ENCODE results near the gene CTNNB1. TPM values are rescaled to one million over a fixed set of nuclear protein-coding genes. Genes with fewer than 3 reads are reported as not detected.

Gene CTNNB1
- total and polyA plus RNA-seq, 2 of the 13 experiments (the other 11 are each of a cell fraction or from before 2014, with no cell fraction given): 398 to 489 TPM

DNA sequence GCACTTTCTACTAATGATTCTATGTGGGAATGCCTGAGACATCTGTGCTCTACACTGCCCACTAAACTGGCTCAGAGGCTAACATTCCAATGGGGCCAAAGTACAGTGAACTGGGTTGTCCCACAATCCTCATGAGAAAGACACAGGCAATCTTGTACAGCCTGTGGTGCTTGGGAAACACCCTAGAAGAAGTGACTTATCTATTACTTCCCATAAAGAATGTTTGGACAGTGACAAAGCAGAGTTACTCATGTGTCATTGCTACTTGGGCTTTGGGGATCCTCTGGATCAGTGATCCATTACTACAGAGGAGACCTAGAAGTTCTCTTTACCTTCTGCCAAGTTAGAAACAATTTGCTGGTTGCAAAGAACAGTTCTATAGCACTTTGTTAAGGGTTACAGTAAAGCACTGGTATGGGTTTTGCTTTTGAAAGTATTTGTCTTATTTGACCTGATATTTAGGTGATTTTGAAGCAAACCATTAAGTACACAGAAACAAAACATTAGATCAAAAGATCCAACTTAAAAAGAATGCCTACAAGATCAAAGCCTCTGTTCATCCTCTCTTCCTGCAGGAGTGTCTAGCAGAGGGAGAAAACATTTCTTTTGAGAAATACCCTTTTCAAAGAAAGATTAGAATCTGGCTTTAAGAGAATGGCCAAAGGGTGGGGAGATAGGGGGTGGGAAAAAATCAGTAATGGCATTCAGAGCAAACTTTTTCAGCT, 75.8 kb downstream of the CTNNB1 start (continued):
- TF ChIP-seq NCOA2 (CRISPR knock-in tag; IDR thresholded peaks at IDR 0.05) (peak; percentile 76), ZNF558 (CRISPR knock-in tag; IDR thresholded peaks at IDR 0.05; ENCODE audit: borderline replicate concordance) (no peak), ZNF333 (CRISPR knock-in tag; IDR thresholded peaks at IDR 0.05; ENCODE audit: borderline replicate concordance) (no peak), POLR2AphosphoS2 (IDR thresholded peaks at IDR 0.05; ENCODE audit: low read depth, low read length) (no peak), KAT2B (IDR thresholded peaks at IDR 0.05; ENCODE audit: borderline replicate concordance, low read depth, low read length) (no peak), GATAD2A (CRISPR knock-in tag; IDR thresholded peaks at IDR 0.05) (peak; percentile 86), ZNF331 (CRISPR knock-in tag; IDR thresholded peaks at IDR 0.05) (peak; percentile 23; the same call in 1 of the 2 replicates), MED8 (CRISPR knock-in tag; IDR thresholded peaks at IDR 0.05; ENCODE audit: insufficient replicate concordance) (no peak), GTF3A (CRISPR knock-in tag; conservative IDR thresholded peaks at IDR 0.05) (no peak), RARA (CRISPR knock-in tag; IDR thresholded peaks at IDR 0.05) (peak; percentile 39), SP2 (CRISPR knock-in tag; IDR thresholded peaks at IDR 0.05) (no peak), TBX3 (IDR thresholded peaks at IDR 0.05; ENCODE audit: borderline replicate concordance) (no peak), MAFG (CRISPR knock-in tag; IDR thresholded peaks at IDR 0.05) (no peak), DPF2 (CRISPR knock-in tag; IDR thresholded peaks at IDR 0.05; ENCODE audit: borderline replicate concordance, low read depth) (0 out of 2 replicates have a peak, but pooled peaks have one; percentile 53), FOSL2 (CRISPR knock-in tag; IDR thresholded peaks at IDR 0.05) (peak; percentile 78), JUNB (CRISPR knock-in tag; IDR thresholded peaks at IDR 0.05; ENCODE audit: borderline replicate concordance) (no peak), HOXD1 (CRISPR knock-in tag; IDR thresholded peaks at IDR 0.05) (no peak), NONO (IDR thresholded peaks at IDR 0.05) (no peak), NONO (CRISPR knock-in tag; conservative IDR thresholded peaks at IDR 0.05) (no peak), KMT2B (CRISPR knock-in tag; IDR thresholded peaks at IDR 0.05) (no peak), ZKSCAN8 (CRISPR knock-in tag; IDR thresholded peaks at IDR 0.05; ENCODE audit: borderline replicate concordance) (no peak; the same call in 1 of the 2 replicates), GABPA (IDR thresholded peaks at IDR 0.05; ENCODE audit: low read depth, low read length) (no peak), GABPA (CRISPR knock-in tag; IDR thresholded peaks at IDR 0.05; ENCODE audit: low read depth) (no peak)
- TF ChIP-seq, protein P1, sequence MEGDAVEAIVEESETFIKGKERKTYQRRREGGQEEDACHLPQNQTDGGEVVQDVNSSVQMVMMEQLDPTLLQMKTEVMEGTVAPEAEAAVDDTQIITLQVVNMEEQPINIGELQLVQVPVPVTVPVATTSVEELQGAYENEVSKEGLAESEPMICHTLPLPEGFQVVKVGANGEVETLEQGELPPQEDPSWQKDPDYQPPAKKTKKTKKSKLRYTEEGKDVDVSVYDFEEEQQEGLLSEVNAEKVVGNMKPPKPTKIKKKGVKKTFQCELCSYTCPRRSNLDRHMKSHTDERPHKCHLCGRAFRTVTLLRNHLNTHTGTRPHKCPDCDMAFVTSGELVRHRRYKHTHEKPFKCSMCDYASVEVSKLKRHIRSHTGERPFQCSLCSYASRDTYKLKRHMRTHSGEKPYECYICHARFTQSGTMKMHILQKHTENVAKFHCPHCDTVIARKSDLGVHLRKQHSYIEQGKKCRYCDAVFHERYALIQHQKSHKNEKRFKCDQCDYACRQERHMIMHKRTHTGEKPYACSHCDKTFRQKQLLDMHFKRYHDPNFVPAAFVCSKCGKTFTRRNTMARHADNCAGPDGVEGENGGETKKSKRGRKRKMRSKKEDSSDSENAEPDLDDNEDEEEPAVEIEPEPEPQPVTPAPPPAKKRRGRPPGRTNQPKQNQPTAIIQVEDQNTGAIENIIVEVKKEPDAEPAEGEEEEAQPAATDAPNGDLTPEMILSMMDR (CRISPR knock-in tag; IDR thresholded peaks at IDR 0.05): no peak
- TF ChIP-seq, protein P2, sequence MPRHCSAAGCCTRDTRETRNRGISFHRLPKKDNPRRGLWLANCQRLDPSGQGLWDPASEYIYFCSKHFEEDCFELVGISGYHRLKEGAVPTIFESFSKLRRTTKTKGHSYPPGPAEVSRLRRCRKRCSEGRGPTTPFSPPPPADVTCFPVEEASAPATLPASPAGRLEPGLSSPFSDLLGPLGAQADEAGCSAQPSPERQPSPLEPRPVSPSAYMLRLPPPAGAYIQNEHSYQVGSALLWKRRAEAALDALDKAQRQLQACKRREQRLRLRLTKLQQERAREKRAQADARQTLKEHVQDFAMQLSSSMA (CRISPR knock-in tag; IDR thresholded peaks at IDR 0.05): no peak
- TF ChIP-seq, protein P3, sequence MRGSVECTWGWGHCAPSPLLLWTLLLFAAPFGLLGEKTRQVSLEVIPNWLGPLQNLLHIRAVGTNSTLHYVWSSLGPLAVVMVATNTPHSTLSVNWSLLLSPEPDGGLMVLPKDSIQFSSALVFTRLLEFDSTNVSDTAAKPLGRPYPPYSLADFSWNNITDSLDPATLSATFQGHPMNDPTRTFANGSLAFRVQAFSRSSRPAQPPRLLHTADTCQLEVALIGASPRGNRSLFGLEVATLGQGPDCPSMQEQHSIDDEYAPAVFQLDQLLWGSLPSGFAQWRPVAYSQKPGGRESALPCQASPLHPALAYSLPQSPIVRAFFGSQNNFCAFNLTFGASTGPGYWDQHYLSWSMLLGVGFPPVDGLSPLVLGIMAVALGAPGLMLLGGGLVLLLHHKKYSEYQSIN (CRISPR knock-in tag; IDR thresholded peaks at IDR 0.05; ENCODE audit: borderline replicate concordance): no peak
- TF ChIP-seq, protein P4, sequence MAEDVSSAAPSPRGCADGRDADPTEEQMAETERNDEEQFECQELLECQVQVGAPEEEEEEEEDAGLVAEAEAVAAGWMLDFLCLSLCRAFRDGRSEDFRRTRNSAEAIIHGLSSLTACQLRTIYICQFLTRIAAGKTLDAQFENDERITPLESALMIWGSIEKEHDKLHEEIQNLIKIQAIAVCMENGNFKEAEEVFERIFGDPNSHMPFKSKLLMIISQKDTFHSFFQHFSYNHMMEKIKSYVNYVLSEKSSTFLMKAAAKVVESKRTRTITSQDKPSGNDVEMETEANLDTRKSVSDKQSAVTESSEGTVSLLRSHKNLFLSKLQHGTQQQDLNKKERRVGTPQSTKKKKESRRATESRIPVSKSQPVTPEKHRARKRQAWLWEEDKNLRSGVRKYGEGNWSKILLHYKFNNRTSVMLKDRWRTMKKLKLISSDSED (CRISPR knock-in tag; IDR thresholded peaks at IDR 0.05): no peak
- TF ChIP-seq, protein P5, sequence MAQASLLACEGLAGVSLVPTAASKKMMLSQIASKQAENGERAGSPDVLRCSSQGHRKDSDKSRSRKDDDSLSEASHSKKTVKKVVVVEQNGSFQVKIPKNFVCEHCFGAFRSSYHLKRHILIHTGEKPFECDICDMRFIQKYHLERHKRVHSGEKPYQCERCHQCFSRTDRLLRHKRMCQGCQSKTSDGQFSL (CRISPR knock-in tag; IDR thresholded peaks at IDR 0.05): no peak

Data from HepG2 (cell line).